Endodermal cell (in vitro differentiated cells): Measurements from ENCODE around the gene CENPQ. TPM values are rescaled to one million over a fixed set of nuclear protein-coding genes. Genes with fewer than 3 reads are reported as not detected.

Experiments
- DNase-seq: peaks from one replicate; pipeline ENCODE4 v3.0.0-alpha.2; 2017
- H3K27ac ChIP-seq: 2 replicates; pipeline ENCODE4 v1.5.1; 2013; ENCODE audit warnings: mild to moderate bottlenecking, low read depth, low read length, moderate library complexity
- H3K27me3 ChIP-seq: 2 replicates; pipeline ENCODE4 v1.6.1; 2013; ENCODE audit warnings: mild to moderate bottlenecking, low read length, moderate library complexity; ENCODE audit not compliant: insufficient read depth, control insufficient read depth, poor library complexity, severe bottlenecking
- H3K36me3 ChIP-seq: 2 replicates; pipeline ENCODE4 v1.7.0; 2013; ENCODE audit warnings: mild to moderate bottlenecking, low read length, moderate library complexity; ENCODE audit not compliant: control insufficient read depth, insufficient read depth
- H3K4me1 ChIP-seq: one replicate; pipeline ENCODE4 v1.7.0; 2013; ENCODE audit warnings: low read length; ENCODE audit not compliant: control insufficient read depth, insufficient read depth
- H3K4me3 ChIP-seq: 2 replicates; pipeline ENCODE4 v1.5.1; 2013; ENCODE audit warnings: mild to moderate bottlenecking, low read length, moderate library complexity
- H3K9ac ChIP-seq: 2 replicates; pipeline ENCODE4 v1.6.1; 2013; ENCODE audit warnings: mild to moderate bottlenecking, low read length, moderate library complexity; ENCODE audit not compliant: poor library complexity, severe bottlenecking; ENCODE audit errors: extremely low read depth
- H3K9me3 ChIP-seq: 2 replicates; pipeline ENCODE4 v1.6.1; 2013; ENCODE audit warnings: mild to moderate bottlenecking, low read length, moderate library complexity; ENCODE audit not compliant: control insufficient read depth
- H3K27ac Mint-ChIP-seq: 2 replicates; pipeline ENCODE4 v1.8.0; 2020; ENCODE audit warnings: mixed read lengths
- H3K27me3 Mint-ChIP-seq: 2 replicates; pipeline ENCODE4 v1.8.0; 2021; ENCODE audit warnings: mild to moderate bottlenecking, mixed read lengths; ENCODE audit not compliant: insufficient read depth
- H3K36me3 Mint-ChIP-seq: 2 replicates; pipeline ENCODE4 v1.8.0; 2020; ENCODE audit warnings: low read depth, mixed read lengths
- H3K4me1 Mint-ChIP-seq: 2 replicates; pipeline ENCODE4 v1.8.0; 2020; ENCODE audit warnings: mixed read lengths
- H3K4me3 Mint-ChIP-seq: 2 replicates; pipeline ENCODE4 v1.8.0; 2020; ENCODE audit warnings: mild to moderate bottlenecking, moderate library complexity, mixed read lengths
- H3K9me3 Mint-ChIP-seq: 2 replicates; pipeline ENCODE4 v1.8.0; 2020; ENCODE audit warnings: mild to moderate bottlenecking, mixed read lengths
- CTCF ChIP-seq: fragments of 200-600 bp; sonication (generic); conservative IDR thresholded peaks from 2 replicates; pipeline ENCODE4 v1.5.0; 2021; ENCODE audit warnings: antibody characterized with exemption, mild to moderate bottlenecking
- WGBS, 2 experiments: methylation state at CpG; one replicate each; pipeline versions ENCODE4 v1.1.5 to v1.1.7; 2013; ENCODE audit warnings: missing lambda C conversion rate in 2 of 2, mixed read lengths in 1 of 2; ENCODE audit not compliant: insufficient coverage in 1 of 2, insufficient read length in 1 of 2; 5-methylcytosine and 5-hydroxymethylcytosine counted together
- total RNA-seq, 2 donors: library from RNA; stranded (reverse); fragmentation: NEBNext Ultra II Directional in 1 of 2; extraction: Animal tissue kit (Norgen Biotek cat#: 25700) in 1 of 2; gene quantifications; 2 replicates in 1 of 2; 3 replicates in 1 of 2; pipeline ENCODE4 v1.2.1, GENCODE V29; 2021

Gene CENPQ
- total RNA-seq, 2 donors from 2014 or later = 13.9 to 22.2 TPM

- H3K27ac ChIP-seq = no peak overlapping the region
- H3K9me3 Mint-ChIP-seq = no peaks in the 10 kb centered on the region
- H3K4me3 ChIP-seq = no peak overlapping the region
- H3K27ac Mint-ChIP-seq = no peak overlapping the region
- no peak for DNase-seq
- no peaks in the 10 kb centered on the region for H3K9me3 ChIP-seq
- 94 to 100% methylated on average over 2 to 3 of the region's 3 CpGs for WGBS, 2 experiments
- no peak overlapping the region for H3K4me3 Mint-ChIP-seq
- H3K36me3 ChIP-seq = no peaks in the 10 kb centered on the region
- no peaks in the 10 kb centered on the region for H3K36me3 Mint-ChIP-seq
- peaks cover 10% of the 10 kb centered on the region for H3K4me1 Mint-ChIP-seq
- H3K27me3 ChIP-seq = peaks cover under 1% of the 10 kb centered on the region
- peaks cover 28% of the 10 kb centered on the region for H3K27me3 Mint-ChIP-seq
- H3K4me1 ChIP-seq = no peaks in the 10 kb centered on the region
- TF ChIP-seq CTCF = no peak
- no peak overlapping the region for H3K9ac ChIP-seq
These were observed 78.8 kb downstream of the CENPQ start for GRCh38 chr6:49541936-49542335.

Other genes with a start within 250 kb of the CENPQ start
- gene MMUT, start 117 bp upstream of the CENPQ start, total RNA-seq = 10 to 100 TPM; 15.3 to 16.2 TPM
- gene GLYATL3, start 36.6 kb downstream of the CENPQ start, total RNA-seq = not detected
- gene C6orf141, start 87.3 kb downstream of the CENPQ start, total RNA-seq = 1 to 10 TPM in 1 of 2 donors, under 1 TPM in 1; 0.81 to 1.7 TPM
- gene RHAG, start 173.5 kb downstream of the CENPQ start, total RNA-seq = not detected